HCT116 (cell line): ENCODE results near the gene EML3. TPM values are rescaled to one million over a fixed set of nuclear protein-coding genes. Genes with fewer than 3 reads are reported as not detected.

Source experiments
- ATAC-seq: fragments of 200-7000 bp; cut with Tn5 transposase; 2 replicates; pipeline ENCODE4 v1.9.1; 2020; ENCODE audit warnings: mild to moderate bottlenecking, moderate library complexity
- BruUV-seq: library from RNA; stranded (reverse); fragments of 400-500 nt; replicated peaks from 2 replicates; lab custom pipeline; 2021; lab: Mats Ljungman, UMichigan
- CTCF ChIA-PET: fragments of 300-600 bp; sonication (Branson Sonifier 250); formaldehyde crosslinking; loops from one replicate; lab custom pipeline; 2021; ENCODE audit warnings: antibody characterized with exemption; lab: Charles Lee
- POLR2A ChIA-PET: fragments of 300-600, 350-600 bp; sonication (Branson Sonifier 250); formaldehyde crosslinking; loops from one replicate; lab custom pipeline; 2021; ENCODE audit warnings: antibody characterized with exemption; lab: Charles Lee
- RAD21 ChIA-PET, 2 experiments: fragments of 300-600 bp; sonication (Branson Sonifier 250); formaldehyde crosslinking; loops; one replicate each; lab custom pipeline; 2023; ENCODE audit warnings: low total read pairs in 2 of 2; ENCODE audit not compliant: uncharacterized antibody in 2 of 2, unreplicated experiment in 2 of 2, low non-redundant PET in 1 of 2; lab: Charles Lee
- DNase-seq: peaks from one replicate; pipeline ENCODE4 v3.0.0-alpha.2; 2010; ENCODE audit warnings: low read depth, low spot score
- H2AFZ ChIP-seq: fragments of 200-600 bp; shearing (Covaris generic), sonication (generic); 2 replicates; pipeline ENCODE4 v1.6.1; 2017; ENCODE audit warnings: low read depth, mixed run types, mixed read lengths, antibody characterized with exemption, low read length; ENCODE audit not compliant: poor library complexity, severe bottlenecking
- H3K27ac ChIP-seq: 2 replicates; pipeline ENCODE4 v1.5.1; 2012; ENCODE audit warnings: low read depth, low read length
- H3K27me3 ChIP-seq: fragments of 200-600 bp; sonication (generic); 2 replicates; pipeline ENCODE4 v1.6.1; 2016; ENCODE audit warnings: mixed run types, low read length, mixed read lengths; ENCODE audit not compliant: insufficient read depth
- H3K36me3 ChIP-seq, 2 experiments: fragments of 200-500 bp in 1 of 2; fragments of 200-600 bp in 1 of 2; sonication (Bioruptor generic) in 1 of 2; sonication (generic) in 1 of 2; 2 replicates each; pipeline versions ENCODE4 v1.5.1 to v1.6.1; 2014 to 2016; ENCODE audit warnings: low read length in 2 of 2, inconsistent platforms in 1 of 2, mixed read lengths in 1 of 2, mixed run types in 1 of 2; ENCODE audit not compliant: insufficient read depth in 2 of 2, control insufficient read depth in 1 of 2
- H3K4me1 ChIP-seq, 2 experiments: fragments of 200-600 bp in 1 of 2; sonication (generic) in 1 of 2; 2 replicates each; pipeline versions ENCODE4 v1.5.1 to v1.6.1; 2012 to 2017; ENCODE audit warnings: low read length in 2 of 2, inconsistent platforms in 1 of 2, mild to moderate bottlenecking in 1 of 2, mixed read lengths in 1 of 2, mixed run types in 1 of 2, moderate library complexity in 1 of 2; ENCODE audit not compliant: insufficient read depth in 2 of 2, control insufficient read depth in 1 of 2
- H3K4me2 ChIP-seq: fragments of 200-600 bp; sonication (generic); 2 replicates; pipeline ENCODE4 v1.6.1; 2017; ENCODE audit warnings: mixed run types, low read length, mixed read lengths
- H3K4me3 ChIP-seq, 2 experiments: fragments of 200-600 bp in 1 of 2; sonication (generic) in 1 of 2; replicated peaks in 1 of 2; 2 replicates each; pipeline ENCODE4 v1.5.1; 2011 to 2016; ENCODE audit warnings: low read length in 2 of 2, control low read depth in 1 of 2, low read depth in 1 of 2, mild to moderate bottlenecking in 1 of 2, mixed read lengths in 1 of 2, mixed run types in 1 of 2
- H3K79me2 ChIP-seq: fragments of 200-600 bp; sonication (generic); 2 replicates; pipeline ENCODE4 v1.6.1; 2017; ENCODE audit warnings: mild to moderate bottlenecking, mixed run types, low read length, moderate library complexity, mixed read lengths; ENCODE audit not compliant: insufficient read depth
- H3K9ac ChIP-seq: fragments of 200-600 bp; sonication (generic); 2 replicates; pipeline ENCODE4 v1.6.1; 2016; ENCODE audit warnings: low read length, mixed read lengths
- H3K9me2 ChIP-seq: fragments of 200-600 bp; sonication (generic), shearing (Covaris generic); 2 replicates; pipeline ENCODE4 v1.6.1; 2017; ENCODE audit warnings: mixed run types, mild to moderate bottlenecking, moderate library complexity; ENCODE audit not compliant: insufficient read depth
- H3K9me3 ChIP-seq, 2 experiments: fragments of 200-500 bp in 1 of 2; fragments of 200-600 bp in 1 of 2; sonication (Bioruptor generic) in 1 of 2; sonication (generic) in 1 of 2; 2 replicates each; pipeline ENCODE4 v1.6.1; 2014 to 2017; ENCODE audit warnings: low read length in 2 of 2, mixed read lengths in 2 of 2, inconsistent platforms in 1 of 2, low read depth in 1 of 2, mild to moderate bottlenecking in 1 of 2, mixed run types in 1 of 2, moderate library complexity in 1 of 2; ENCODE audit not compliant: control insufficient read depth in 1 of 2, insufficient read depth in 1 of 2
- H4K20me1 ChIP-seq: fragments of 200-600 bp; sonication (generic), shearing (Covaris generic); 2 replicates; pipeline ENCODE4 v1.6.1; 2017; ENCODE audit warnings: mixed run types, mild to moderate bottlenecking, moderate library complexity; ENCODE audit not compliant: insufficient read depth
- ATF3 ChIP-seq: IDR thresholded peaks from 2 replicates; pipeline ENCODE4 v1.6.1; 2012
- CBX3 ChIP-seq: IDR thresholded peaks from 2 replicates; pipeline ENCODE4 v1.6.1; 2012; ENCODE audit warnings: low read depth
- EGR1 ChIP-seq: IDR thresholded peaks from 2 replicates; pipeline ENCODE4 v1.6.1; 2012; ENCODE audit warnings: low read depth
- EZH2 ChIP-seq: fragments of 200-600 bp; sonication (generic); IDR thresholded peaks from 2 replicates; pipeline ENCODE4 v1.6.1; 2017; ENCODE audit warnings: antibody characterized with exemption, mixed run types
- FOSL1 ChIP-seq: IDR thresholded peaks from 2 replicates; pipeline ENCODE4 v1.6.1; 2012; ENCODE audit warnings: low read depth
- JUND ChIP-seq: IDR thresholded peaks from 2 replicates; pipeline ENCODE4 v1.6.1; 2012
- POLR2A ChIP-seq: IDR thresholded peaks from 2 replicates; pipeline ENCODE4 v1.7.0; 2011; ENCODE audit warnings: borderline replicate concordance; ENCODE audit not compliant: insufficient read depth, insufficient read length; ENCODE audit errors: extremely low read depth
- RAD21 ChIP-seq: IDR thresholded peaks from 2 replicates; pipeline ENCODE4 v1.6.1; 2012; ENCODE audit warnings: low read depth, mild to moderate bottlenecking
- REST ChIP-seq: IDR thresholded peaks from 2 replicates; pipeline ENCODE4 v1.6.1; 2012; ENCODE audit warnings: low read depth
- SIN3A ChIP-seq: IDR thresholded peaks from 2 replicates; pipeline ENCODE4 v1.6.1; 2012; ENCODE audit warnings: low read depth
- ZFX ChIP-seq: fragments of 450-650 bp; IDR thresholded peaks from 2 replicates; pipeline ENCODE4 v1.6.1; 2017
- intact Hi-C: fragments of 100-400 bp; cut with micrococcal nuclease; formaldehyde crosslinking; loops from 2 replicates; pipeline ENCODE4 v1.10.0; 2022
- total RNA-seq: library from RNA; stranded (reverse); gene quantifications from one replicate; pipeline ENCODE4 v1.2.1, GENCODE V29; 2021; ENCODE audit not compliant: unreplicated experiment
- TF ChIP-seq, protein P1 (sequence below): IDR thresholded peaks from 2 replicates; pipeline ENCODE4 v1.6.1; 2011; ENCODE audit warnings: mild to moderate bottlenecking, low read length, moderate library complexity; ENCODE audit not compliant: insufficient replicate concordance; ENCODE audit errors: extremely low read depth

EML3 gene
- total RNA-seq, 1 experiment from 2014 or later = 124 TPM

- no TSS peak for BruUV-seq
- H3K4me2 ChIP-seq = peak overlapping the region; percentile 80
- H3K79me2 ChIP-seq = peaks cover 33% of the 10 kb centered on the region
- ChIA-PET CTCF (interaction anchor here (1.2 kb wide), 1 partner anchor 11 kb away, joined by 5 read pairs; the partner anchor contains the start of genes C11orf98 and CSKMT), POLR2A (interaction anchor here (1.4 to 14.1 kb wide), 3 partner anchors 8 to 17 kb away, joined by 3 to 195 read pairs (median 3); partner anchors contain the start of genes C11orf98, CSKMT, GANAB and UQCC3), RAD21 (no interaction called here)
- H4K20me1 ChIP-seq = no peaks in the 10 kb centered on the region
- no peak overlapping the region for H2AFZ ChIP-seq
- H3K36me3 ChIP-seq = peaks cover 2 to 5% of the 10 kb centered on the region in 2 experiments; a peak in 3 of 4 replicates
- H3K9me2 ChIP-seq = no peaks in the 10 kb centered on the region
- no peaks in the 10 kb centered on the region for H3K27me3 ChIP-seq
- intact Hi-C loops = loop anchor here (5.0 kb wide), 1 partner anchor 62 kb away; the partner anchor contains the start of gene TUT1
- ATAC-seq = no peak
- no peaks in the 10 kb centered on the region for H3K9me3 ChIP-seq
- H3K9ac ChIP-seq = 0 out of 2 replicates have a peak overlapping the region, but pooled peaks have one; percentile 5
- no peak overlapping the region; a peak in 1 of 4 replicates for H3K4me3 ChIP-seq
- peaks cover 7 to 24% of the 10 kb centered on the region in 2 experiments for H3K4me1 ChIP-seq
- H3K27ac ChIP-seq = peak overlapping the region; percentile 84
- no peak for TF ChIP-seq SIN3A
- TF ChIP-seq, all 23 proteins: peak for 0
- DNase-seq = no peak
These were observed 41.7 kb upstream of the EML3 start for GRCh38 chr11:62654297-62654696.

DNA sequence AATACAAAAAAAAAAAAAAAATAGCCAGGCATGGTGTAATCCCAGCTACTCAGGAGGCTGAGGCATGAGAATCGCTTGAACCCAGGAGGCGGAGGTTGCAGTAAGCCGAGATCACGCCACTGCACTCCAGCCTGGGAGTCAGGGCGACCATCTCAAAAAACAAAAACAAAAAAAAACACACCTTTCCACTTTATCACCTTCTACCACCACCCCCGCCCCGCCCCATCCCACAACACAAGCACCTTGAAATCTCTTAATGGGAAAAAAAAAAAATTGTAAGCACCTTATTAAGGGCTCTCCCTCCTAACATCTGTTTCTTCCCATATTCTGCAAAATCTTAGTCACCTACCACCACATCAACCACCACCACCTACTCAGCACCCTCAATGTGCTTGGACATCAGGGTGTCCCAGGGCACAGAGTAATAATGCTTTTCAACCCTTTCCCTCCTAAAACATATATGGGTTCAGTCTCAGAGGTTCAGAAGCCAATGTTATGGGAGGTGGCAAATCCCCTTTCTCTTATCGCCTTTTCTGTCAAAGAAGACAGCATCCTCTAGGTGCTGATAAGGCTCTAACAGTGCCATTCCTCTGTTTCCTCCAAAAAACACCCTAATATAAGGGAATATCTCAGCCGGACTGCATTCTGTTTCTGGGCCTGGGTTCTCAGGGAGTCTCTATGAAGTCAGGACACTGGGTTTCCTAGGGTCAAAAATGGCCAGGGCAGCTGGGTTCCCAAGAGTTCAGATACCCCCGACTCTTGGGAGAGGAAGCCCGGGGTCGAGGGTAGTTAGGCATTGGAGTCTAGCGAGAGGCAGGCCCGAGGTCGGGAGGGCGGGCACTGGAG, 39.8 kb upstream of the EML3 start:
- Histone ChIP-seq H3K27me3 (no peaks in the 10 kb centered on the region), H3K4me3 (peak overlapping the region; percentile 96 to 98), H3K4me2 (peak overlapping the region; percentile 80), H2AFZ (no peak overlapping the region), H4K20me1 (no peaks in the 10 kb centered on the region), H3K9me3 (no peaks in the 10 kb centered on the region), H3K9me2 (no peaks in the 10 kb centered on the region), H3K79me2 (peaks cover 33% of the 10 kb centered on the region), H3K27ac (peak overlapping the region; percentile 84), H3K4me1 (peaks cover 7 to 24% of the 10 kb centered on the region in 2 experiments), H3K36me3 (peaks cover 8% of the 10 kb centered on the region in 2 experiments; a peak in 3 of 4 replicates), H3K9ac (peak overlapping the region; percentile 96)
- POLR2A ChIA-PET = interaction anchor here (0.7 to 14.1 kb wide), 6 partner anchors 13 to 78 kb away, joined by 3 to 195 read pairs (median 10); partner anchors contain the start of genes B3GAT3, C11orf98, CSKMT and LBHD1
- DNase-seq (no peak), ATAC-seq (no peak)
- intact Hi-C loops = loop anchor here (5.0 kb wide), 1 partner anchor 60 kb away; the partner anchor contains the start of gene TUT1
- RAD21 ChIA-PET = interaction anchor here in 1 of 2 experiments (1.0 kb wide), 1 partner anchor 13 kb away, joined by 6 read pairs; the partner anchor contains the start of genes C11orf98 and CSKMT
- CTCF ChIA-PET = interaction anchor here (1.0 kb wide), 1 partner anchor 12 kb away, joined by 6 read pairs; the partner anchor contains the start of genes C11orf98 and CSKMT
- BruUV-seq = TSS peak; percentile 69
- TF ChIP-seq JUND (no peak), REST (no peak), SIN3A (no peak), CBX3 (no peak), EZH2 (no peak), POLR2A (no peak), ZFX (no peak), ATF3 (no peak), RAD21 (no peak), EGR1 (no peak), FOSL1 (no peak)
- TF ChIP-seq, protein P1, sequence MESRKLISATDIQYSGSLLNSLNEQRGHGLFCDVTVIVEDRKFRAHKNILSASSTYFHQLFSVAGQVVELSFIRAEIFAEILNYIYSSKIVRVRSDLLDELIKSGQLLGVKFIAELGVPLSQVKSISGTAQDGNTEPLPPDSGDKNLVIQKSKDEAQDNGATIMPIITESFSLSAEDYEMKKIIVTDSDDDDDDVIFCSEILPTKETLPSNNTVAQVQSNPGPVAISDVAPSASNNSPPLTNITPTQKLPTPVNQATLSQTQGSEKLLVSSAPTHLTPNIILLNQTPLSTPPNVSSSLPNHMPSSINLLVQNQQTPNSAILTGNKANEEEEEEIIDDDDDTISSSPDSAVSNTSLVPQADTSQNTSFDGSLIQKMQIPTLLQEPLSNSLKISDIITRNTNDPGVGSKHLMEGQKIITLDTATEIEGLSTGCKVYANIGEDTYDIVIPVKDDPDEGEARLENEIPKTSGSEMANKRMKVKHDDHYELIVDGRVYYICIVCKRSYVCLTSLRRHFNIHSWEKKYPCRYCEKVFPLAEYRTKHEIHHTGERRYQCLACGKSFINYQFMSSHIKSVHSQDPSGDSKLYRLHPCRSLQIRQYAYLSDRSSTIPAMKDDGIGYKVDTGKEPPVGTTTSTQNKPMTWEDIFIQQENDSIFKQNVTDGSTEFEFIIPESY = no peak
